OCI-LY1 (cell line): ENCODE measurements around the gene CYTH3.

Experiments
- H2AFZ ChIP-seq: fragments of 200-600 bp; sonication (generic), shearing (Covaris generic); 2 replicates; pipeline ENCODE4 v1.6.0; 2014; ENCODE audit warnings: antibody characterized with exemption, mild to moderate bottlenecking, low read length
- H3F3A ChIP-seq: fragments of 200-600 bp; sonication (generic), shearing (Covaris generic); 2 replicates; pipeline ENCODE4 v1.6.0; 2014; ENCODE audit warnings: mild to moderate bottlenecking, antibody characterized with exemption, low read length, moderate library complexity; ENCODE audit not compliant: insufficient read depth
- H3K27ac ChIP-seq: fragments of 200-600 bp; sonication (generic); 2 replicates; pipeline ENCODE4 v1.5.1; 2014; ENCODE audit warnings: low read length, mixed run types, mild to moderate bottlenecking, low read depth; ENCODE audit not compliant: poor library complexity, severe bottlenecking
- H3K27me3 ChIP-seq: fragments of 200-600 bp; sonication (generic); 2 replicates; pipeline ENCODE4 v1.6.0; 2014; ENCODE audit warnings: antibody characterized with exemption, mild to moderate bottlenecking, low read length, moderate library complexity; ENCODE audit not compliant: insufficient read depth
- H3K36me3 ChIP-seq: fragments of 200-600 bp; sonication (generic); 2 replicates; pipeline ENCODE4 v1.6.1; 2014; ENCODE audit warnings: mild to moderate bottlenecking, antibody characterized with exemption, low read length, moderate library complexity, mixed read lengths; ENCODE audit not compliant: insufficient read depth
- H3K4me1 ChIP-seq: fragments of 200-600 bp; sonication (generic); 2 replicates; pipeline ENCODE4 v1.5.1; 2014; ENCODE audit warnings: mild to moderate bottlenecking, low read length, moderate library complexity; ENCODE audit not compliant: insufficient read depth, severe bottlenecking
- H3K4me2 ChIP-seq: fragments of 200-600 bp; sonication (generic), shearing (Covaris generic); 2 replicates; pipeline ENCODE4 v1.6.1; 2014; ENCODE audit warnings: low read length
- H3K4me3 ChIP-seq: fragments of 200-600 bp; sonication (generic); 2 replicates; pipeline ENCODE4 v1.5.1; 2014; ENCODE audit warnings: low read length, low read depth, mild to moderate bottlenecking, mixed read lengths; ENCODE audit not compliant: poor library complexity, severe bottlenecking
- H3K79me2 ChIP-seq: fragments of 200-600 bp; shearing (Covaris generic); 2 replicates; pipeline ENCODE4 v1.6.1; 2016; ENCODE audit warnings: mixed run types, low read length, mixed read lengths; ENCODE audit not compliant: insufficient read depth
- H3K9ac ChIP-seq: fragments of 200-600 bp; sonication (generic), shearing (Covaris generic); 2 replicates; pipeline ENCODE4 v1.6.1; 2014; ENCODE audit warnings: mild to moderate bottlenecking, low read length, mixed read lengths
- H3K9me2 ChIP-seq: fragments of 200-600 bp; sonication (generic), shearing (Covaris generic); 2 replicates; pipeline ENCODE4 v1.6.1; 2014; ENCODE audit warnings: low read depth, mild to moderate bottlenecking, low read length, mixed read lengths
- H3K9me3 ChIP-seq: fragments of 200-600 bp; shearing (Covaris generic); 2 replicates; pipeline ENCODE4 v1.6.1; 2014; ENCODE audit warnings: low read length, mixed read lengths
- H4K20me1 ChIP-seq: fragments of 200-600 bp; sonication (generic), shearing (Covaris generic); 2 replicates; pipeline ENCODE4 v1.6.0; 2016; ENCODE audit warnings: mild to moderate bottlenecking, low read length; ENCODE audit not compliant: insufficient read depth
- EZH2 ChIP-seq: fragments of 200-600 bp; sonication (generic), shearing (Covaris generic); IDR thresholded peaks from 2 replicates; pipeline ENCODE4 v1.8.0; 2017; ENCODE audit warnings: borderline replicate concordance, mixed run types, mild to moderate bottlenecking, antibody characterized with exemption, low read length, moderate library complexity, mixed read lengths
- TF ChIP-seq, protein P1 (sequence below): fragments of 200-600 bp; sonication (generic), shearing (Covaris generic); IDR thresholded peaks from 2 replicates; pipeline ENCODE4 v1.5.1; 2017; ENCODE audit warnings: mild to moderate bottlenecking, antibody characterized with exemption, low read length, moderate library complexity, mixed read lengths

The CYTH3 gene

DNA sequence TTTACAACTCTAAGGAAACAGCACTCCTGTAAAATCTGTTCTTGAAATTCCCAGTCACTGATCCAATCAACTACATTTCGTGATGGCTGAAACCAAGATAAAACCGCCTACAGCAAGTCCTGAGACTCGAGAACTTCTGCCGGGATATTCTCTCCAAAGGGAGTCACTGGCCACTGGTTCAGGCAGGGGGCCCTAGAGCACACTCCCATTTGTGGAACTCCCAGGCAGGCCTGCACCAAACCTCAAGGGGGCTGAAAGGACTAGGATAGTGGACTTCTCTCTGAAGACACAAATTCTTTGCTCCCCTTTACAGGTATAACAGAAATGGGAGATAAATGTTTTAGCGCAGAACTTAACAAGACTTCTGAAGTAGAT, 16.3 kb downstream of the CYTH3 start:
- H4K20me1 ChIP-seq, result no peaks in the 10 kb centered on the region
- H3K36me3 ChIP-seq, result no peaks in the 10 kb centered on the region
- no peaks in the 10 kb centered on the region for H3K9me3 ChIP-seq
- peaks cover 6% of the 10 kb centered on the region for H3K4me1 ChIP-seq
- H3K27ac ChIP-seq, result no peak overlapping the region
- no peaks in the 10 kb centered on the region for H3K9me2 ChIP-seq
- no peak overlapping the region for H3K4me3 ChIP-seq
- H3K79me2 ChIP-seq, result no peaks in the 10 kb centered on the region
- no peak overlapping the region for H2AFZ ChIP-seq
- no peaks in the 10 kb centered on the region for H3F3A ChIP-seq
- no peak overlapping the region for H3K4me2 ChIP-seq
- no peak overlapping the region for H3K9ac ChIP-seq
- no peaks in the 10 kb centered on the region for H3K27me3 ChIP-seq
- TF ChIP-seq EZH2, result no peak
- TF ChIP-seq, protein P1, sequence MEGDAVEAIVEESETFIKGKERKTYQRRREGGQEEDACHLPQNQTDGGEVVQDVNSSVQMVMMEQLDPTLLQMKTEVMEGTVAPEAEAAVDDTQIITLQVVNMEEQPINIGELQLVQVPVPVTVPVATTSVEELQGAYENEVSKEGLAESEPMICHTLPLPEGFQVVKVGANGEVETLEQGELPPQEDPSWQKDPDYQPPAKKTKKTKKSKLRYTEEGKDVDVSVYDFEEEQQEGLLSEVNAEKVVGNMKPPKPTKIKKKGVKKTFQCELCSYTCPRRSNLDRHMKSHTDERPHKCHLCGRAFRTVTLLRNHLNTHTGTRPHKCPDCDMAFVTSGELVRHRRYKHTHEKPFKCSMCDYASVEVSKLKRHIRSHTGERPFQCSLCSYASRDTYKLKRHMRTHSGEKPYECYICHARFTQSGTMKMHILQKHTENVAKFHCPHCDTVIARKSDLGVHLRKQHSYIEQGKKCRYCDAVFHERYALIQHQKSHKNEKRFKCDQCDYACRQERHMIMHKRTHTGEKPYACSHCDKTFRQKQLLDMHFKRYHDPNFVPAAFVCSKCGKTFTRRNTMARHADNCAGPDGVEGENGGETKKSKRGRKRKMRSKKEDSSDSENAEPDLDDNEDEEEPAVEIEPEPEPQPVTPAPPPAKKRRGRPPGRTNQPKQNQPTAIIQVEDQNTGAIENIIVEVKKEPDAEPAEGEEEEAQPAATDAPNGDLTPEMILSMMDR, result no peak

DNA sequence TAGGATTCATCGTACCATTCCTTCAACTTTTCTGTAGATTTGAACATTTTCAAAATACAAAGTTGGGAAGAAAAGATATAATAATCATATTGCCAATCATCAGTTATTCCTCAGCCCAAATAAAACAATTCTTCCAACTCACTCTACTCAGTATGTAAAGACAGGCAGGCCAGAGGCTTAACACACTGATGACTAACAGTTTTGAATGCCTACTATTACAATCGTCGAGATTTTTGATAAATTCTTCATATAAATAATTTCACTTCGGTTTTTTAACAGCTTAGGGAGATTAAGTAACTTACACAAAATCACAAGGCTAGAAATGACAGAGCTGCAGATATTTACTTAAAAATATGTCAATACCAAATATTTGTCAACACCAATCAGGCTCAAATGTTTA, 17.6 kb downstream of the CYTH3 start:
- no peaks in the 10 kb centered on the region for H3K9me2 ChIP-seq
- H3K9ac ChIP-seq, result no peak overlapping the region
- H3F3A ChIP-seq, result no peaks in the 10 kb centered on the region
- no peak overlapping the region for H3K4me3 ChIP-seq
- H3K79me2 ChIP-seq, result no peaks in the 10 kb centered on the region
- H3K36me3 ChIP-seq, result no peaks in the 10 kb centered on the region
- TF ChIP-seq, protein P1, result no peak
- TF ChIP-seq EZH2, result no peak
- no peak overlapping the region for H3K27ac ChIP-seq
- H3K9me3 ChIP-seq, result no peaks in the 10 kb centered on the region
- no peak overlapping the region for H2AFZ ChIP-seq
- no peaks in the 10 kb centered on the region for H3K27me3 ChIP-seq
- no peak overlapping the region for H3K4me2 ChIP-seq
- peaks cover 6% of the 10 kb centered on the region for H3K4me1 ChIP-seq
- H4K20me1 ChIP-seq, result no peaks in the 10 kb centered on the region

DNA sequence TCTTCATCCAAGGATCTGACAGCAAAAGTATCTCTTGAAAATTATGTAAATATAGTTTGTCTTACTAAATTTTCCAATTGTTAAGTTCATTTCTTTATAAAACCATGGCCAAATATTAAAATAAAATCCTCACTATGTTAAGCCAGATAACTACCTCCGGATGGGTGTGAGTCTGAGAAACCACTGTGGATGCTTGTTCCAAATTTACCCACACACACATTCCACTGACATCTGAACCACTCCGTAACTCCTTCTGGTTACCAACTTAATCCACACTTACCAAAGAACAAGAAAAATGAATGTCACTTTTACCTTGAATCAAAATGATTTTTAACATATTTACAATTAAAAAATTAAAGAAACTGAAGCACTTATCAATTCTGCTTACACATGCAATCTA, 19.7 kb downstream of the CYTH3 start:
- no peaks in the 10 kb centered on the region for H3K27me3 ChIP-seq
- H3K9ac ChIP-seq, result no peak overlapping the region
- no peaks in the 10 kb centered on the region for H3K4me1 ChIP-seq
- no peak overlapping the region for H3K4me2 ChIP-seq
- no peaks in the 10 kb centered on the region for H3F3A ChIP-seq
- no peaks in the 10 kb centered on the region for H3K79me2 ChIP-seq
- H3K9me2 ChIP-seq, result no peaks in the 10 kb centered on the region
- H3K27ac ChIP-seq, result no peak overlapping the region
- no peaks in the 10 kb centered on the region for H3K36me3 ChIP-seq
- no peak for TF ChIP-seq EZH2
- TF ChIP-seq, protein P1, result no peak
- H4K20me1 ChIP-seq, result no peaks in the 10 kb centered on the region
- H2AFZ ChIP-seq, result no peak overlapping the region
- H3K9me3 ChIP-seq, result no peaks in the 10 kb centered on the region
- H3K4me3 ChIP-seq, result no peak overlapping the region
